ENCODE results near the gene BTBD9.

The BTBD9 gene

GRCh38 chr6:38194589-38194988, 445.1 kb downstream of the BTBD9 start:
- DNase-seq (ENCODE audit: low spot score), result no peak

- DNase-seq (ENCODE audit: low spot score), result no peak
Observed at GRCh38 chr6:38194282-38194572, 445.5 kb downstream of the BTBD9 start.

- no peak for DNase-seq (ENCODE audit: low spot score)
Observed at GRCh38 chr6:38193481-38194281, 446.0 kb downstream of the BTBD9 start.

- no peak for DNase-seq (ENCODE audit: low spot score)
Observed at GRCh38 chr6:38193051-38193450, 446.7 kb downstream of the BTBD9 start.

GRCh38 chr6:38192487-38192886, 447.2 kb downstream of the BTBD9 start:
- no peak for DNase-seq (ENCODE audit: low spot score)

- no peak for DNase-seq (ENCODE audit: low spot score)
Observed at GRCh38 chr6:38192011-38192410, 447.7 kb downstream of the BTBD9 start.

- no peak for DNase-seq (ENCODE audit: low spot score)
Observed at GRCh38 chr6:38191418-38191817, 448.3 kb downstream of the BTBD9 start.

GRCh38 chr6:38188677-38189335, 450.9 kb downstream of the BTBD9 start:
- DNase-seq (ENCODE audit: low spot score), result no peak

GRCh38 chr6:38187811-38188590, 451.7 kb downstream of the BTBD9 start:
- DNase-seq (ENCODE audit: low spot score), result no peak

- no peak for DNase-seq (ENCODE audit: low spot score)
Observed at GRCh38 chr6:38187325-38187724, 452.4 kb downstream of the BTBD9 start.

- no peak for DNase-seq (ENCODE audit: low spot score)
Observed at GRCh38 chr6:38185752-38186151, 454.0 kb downstream of the BTBD9 start.

GRCh38 chr6:38185244-38185643, 454.5 kb downstream of the BTBD9 start:
- no peak for DNase-seq (ENCODE audit: low spot score)

GRCh38 chr6:38184585-38185080, 455.1 kb downstream of the BTBD9 start:
- no peak for DNase-seq (ENCODE audit: low spot score)

- no peak for DNase-seq (ENCODE audit: low spot score)
Observed at GRCh38 chr6:38183856-38184584, 455.7 kb downstream of the BTBD9 start.

GRCh38 chr6:38182426-38182825, 457.3 kb downstream of the BTBD9 start:
- no peak for DNase-seq (ENCODE audit: low spot score)

GRCh38 chr6:38180586-38180985, 459.1 kb downstream of the BTBD9 start:
- DNase-seq (ENCODE audit: low spot score), result no peak

GRCh38 chr6:38179794-38180430, 459.8 kb downstream of the BTBD9 start:
- DNase-seq (ENCODE audit: low spot score), result no peak

GRCh38 chr6:38179300-38179699, 460.4 kb downstream of the BTBD9 start:
- no peak for DNase-seq (ENCODE audit: low spot score)

GRCh38 chr6:38178584-38178886, 461.2 kb downstream of the BTBD9 start:
- no peak for DNase-seq (ENCODE audit: low spot score)

- DNase-seq (ENCODE audit: low spot score), result no peak
Observed at GRCh38 chr6:38177882-38178583, 461.7 kb downstream of the BTBD9 start.
